Measurements from ENCODE around the gene KIF6.

Gene KIF6

GRCh38 chr6:39369987-39370386 lies 355.2 kb downstream of the KIF6 start:
- no peaks in the 10 kb centered on the region for H3K4me1 Mint-ChIP-seq

GRCh38 chr6:39367700-39368099 lies 357.5 kb downstream of the KIF6 start:
- no peak overlapping the region for H3K27ac Mint-ChIP-seq (ENCODE audit: low read depth)

More at GRCh38 chr6:39369987-39370386, 355.2 kb downstream of the KIF6 start:
- Mint-ChIP-seq H3K4me3 (no peak overlapping the region), H3K27ac (ENCODE audit: low read depth) (no peak overlapping the region), H3K27me3 (peaks cover 59% of the 10 kb centered on the region), H3K36me3 (ENCODE audit: insufficient read depth) (peaks cover 2% of the 10 kb centered on the region), H3K9me3 (no peaks in the 10 kb centered on the region)
- DNase-seq (ENCODE audit: low spot score in 2 of 2) = no peak
- no peak for ATAC-seq (replicated peaks; ENCODE audit: extremely low read depth, poor library complexity, severe bottlenecking)

GRCh38 chr6:39366931-39367618 lies 358.1 kb downstream of the KIF6 start:
- DNase-seq (ENCODE audit: low spot score in 2 of 2) (no peak), ATAC-seq (replicated peaks; ENCODE audit: extremely low read depth, poor library complexity, severe bottlenecking) (no peak)
- peaks cover 80% of the 10 kb centered on the region for H3K27me3 Mint-ChIP-seq
- H3K4me1 Mint-ChIP-seq = peaks cover 2% of the 10 kb centered on the region
- peaks cover 2% of the 10 kb centered on the region for H3K36me3 Mint-ChIP-seq (ENCODE audit: insufficient read depth)
- H3K9me3 Mint-ChIP-seq = no peaks in the 10 kb centered on the region
- H3K4me3 Mint-ChIP-seq = no peak overlapping the region
- no peak overlapping the region for H3K27ac Mint-ChIP-seq (ENCODE audit: low read depth)

More at GRCh38 chr6:39367700-39368099, 357.5 kb downstream of the KIF6 start:
- Mint-ChIP-seq H3K4me1 (no peaks in the 10 kb centered on the region), H3K36me3 (ENCODE audit: insufficient read depth) (peaks cover 2% of the 10 kb centered on the region), H3K27me3 (peaks cover 77% of the 10 kb centered on the region), H3K9me3 (no peaks in the 10 kb centered on the region), H3K4me3 (no peak overlapping the region)
- ATAC-seq (replicated peaks; ENCODE audit: extremely low read depth, poor library complexity, severe bottlenecking) (no peak), DNase-seq (ENCODE audit: low spot score in 2 of 2) (no peak)

DNA sequence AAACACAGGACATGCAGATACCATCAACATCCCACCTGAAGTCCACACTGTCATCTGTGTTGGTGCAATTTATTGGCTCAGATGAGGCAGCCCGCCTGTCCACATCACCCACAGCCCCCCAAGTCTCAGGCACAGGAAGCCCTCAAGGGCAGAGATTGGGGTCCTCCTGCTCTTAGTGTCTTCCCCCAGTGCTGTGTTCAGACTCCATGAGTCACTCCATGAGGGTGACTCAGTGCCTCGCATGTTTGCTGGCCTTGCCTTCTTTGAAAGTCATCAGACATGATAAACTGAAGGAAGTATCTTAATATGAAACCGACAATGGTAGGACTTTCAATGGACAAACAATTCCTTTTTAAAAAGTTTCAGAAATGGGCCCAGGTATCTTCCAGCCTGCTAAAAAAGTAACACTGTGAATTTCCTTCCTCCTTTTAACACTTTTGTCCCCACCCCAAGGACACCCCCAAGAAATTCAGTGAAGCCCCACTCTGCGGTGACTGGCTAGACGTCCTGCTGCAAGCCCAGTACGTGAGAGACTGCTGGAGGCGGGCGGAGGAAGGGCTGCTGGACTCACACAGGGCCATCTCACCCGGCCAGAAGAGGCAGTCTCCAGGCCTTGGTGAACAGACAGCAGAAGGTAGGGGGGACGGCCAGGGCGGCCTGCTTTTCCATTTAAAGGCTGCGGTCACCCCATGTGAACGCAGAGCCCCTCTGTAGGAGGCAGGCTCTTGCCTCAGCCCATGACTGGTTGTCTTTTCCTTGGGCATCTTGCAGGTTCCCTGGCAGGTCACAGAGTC lies 359.7 kb downstream of the KIF6 start:
- Mint-ChIP-seq H3K9me3 (no peaks in the 10 kb centered on the region), H3K4me1 (peaks cover 7% of the 10 kb centered on the region), H3K27me3 (peaks cover 76% of the 10 kb centered on the region), H3K4me3 (no peak overlapping the region), H3K36me3 (ENCODE audit: insufficient read depth) (peaks cover 2% of the 10 kb centered on the region), H3K27ac (ENCODE audit: low read depth) (no peak overlapping the region)
- DNase-seq (ENCODE audit: low spot score in 2 of 2) (no peak), ATAC-seq (replicated peaks; ENCODE audit: extremely low read depth, poor library complexity, severe bottlenecking) (no peak)

DNA sequence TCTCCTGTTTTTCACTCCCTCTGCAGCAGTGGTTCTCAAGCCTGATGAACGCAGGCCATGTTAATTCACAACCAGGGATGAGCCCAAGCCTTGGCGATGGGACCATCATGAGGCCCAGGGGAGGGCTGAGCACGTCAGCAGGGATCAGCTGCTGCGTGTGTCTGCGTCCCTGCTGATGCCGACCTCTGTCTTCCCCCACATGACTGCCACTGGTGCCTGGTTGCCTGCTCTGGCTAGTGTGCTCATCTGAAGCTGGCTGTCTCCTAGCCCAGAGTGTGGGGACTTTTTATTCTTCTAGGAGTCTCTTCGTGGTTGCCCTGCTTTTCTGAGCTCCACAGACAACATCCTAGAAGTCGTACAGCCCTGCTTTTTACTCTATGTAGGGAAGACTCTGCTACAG lies 361.9 kb downstream of the KIF6 start:
- Mint-ChIP-seq H3K36me3 (ENCODE audit: insufficient read depth) (no peaks in the 10 kb centered on the region), H3K4me3 (no peak overlapping the region), H3K27ac (ENCODE audit: low read depth) (no peak overlapping the region), H3K27me3 (peaks cover 59% of the 10 kb centered on the region), H3K4me1 (peaks cover 7% of the 10 kb centered on the region), H3K9me3 (no peaks in the 10 kb centered on the region)
- ATAC-seq (replicated peaks; ENCODE audit: extremely low read depth, poor library complexity, severe bottlenecking) (no peak), DNase-seq (ENCODE audit: low spot score in 2 of 2) (no peak)

GRCh38 chr6:39362487-39362865 lies 362.7 kb downstream of the KIF6 start:
- Mint-ChIP-seq H3K9me3 (no peaks in the 10 kb centered on the region), H3K27me3 (peaks cover 53% of the 10 kb centered on the region), H3K27ac (ENCODE audit: low read depth) (no peak overlapping the region), H3K4me3 (no peak overlapping the region), H3K36me3 (ENCODE audit: insufficient read depth) (no peaks in the 10 kb centered on the region), H3K4me1 (peaks cover 7% of the 10 kb centered on the region)
- ATAC-seq (replicated peaks; ENCODE audit: extremely low read depth, poor library complexity, severe bottlenecking) (no peak), DNase-seq (ENCODE audit: low spot score in 2 of 2) (no peak)

DNA sequence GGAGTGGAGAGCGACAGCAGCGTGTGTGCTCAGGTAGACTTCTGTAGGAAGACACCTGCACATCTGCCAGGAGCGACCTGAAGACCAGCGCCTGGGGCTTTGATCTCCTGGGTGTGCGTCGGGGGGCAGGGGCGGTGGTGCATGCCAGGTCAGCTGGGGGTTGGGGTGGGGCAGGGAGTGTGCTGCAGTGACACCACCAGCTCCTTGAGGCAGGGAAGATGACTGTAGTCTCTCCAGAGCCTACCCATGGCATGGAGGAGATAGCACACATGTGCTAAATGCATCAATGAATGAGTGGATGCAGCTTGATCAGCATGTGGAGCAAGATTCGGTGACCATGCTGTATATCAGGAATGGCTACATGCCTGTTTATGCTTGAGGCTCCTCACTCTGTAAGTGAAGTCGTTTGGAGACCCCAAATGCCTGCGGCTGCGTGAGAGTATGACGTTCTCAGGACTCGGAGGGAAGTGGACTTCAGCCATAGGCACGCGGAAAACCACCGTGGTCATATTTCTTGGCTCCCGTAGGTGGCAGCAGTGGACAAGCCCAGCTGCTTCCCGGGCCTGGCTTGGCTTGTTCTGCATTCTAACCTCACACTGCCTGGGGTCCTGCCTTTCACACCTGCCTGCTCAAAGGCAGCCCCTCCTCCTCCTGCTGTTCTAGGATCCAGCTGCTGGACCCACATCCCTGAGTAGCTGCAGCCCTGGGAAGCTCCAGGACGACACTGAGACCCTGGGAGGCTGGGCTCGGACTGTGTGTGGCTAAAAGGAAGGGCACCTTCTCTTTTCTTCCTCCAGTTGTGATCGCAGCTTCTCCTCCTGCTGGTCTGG lies 363.3 kb downstream of the KIF6 start:
- Mint-ChIP-seq H3K36me3 (ENCODE audit: insufficient read depth) (no peaks in the 10 kb centered on the region), H3K27ac (ENCODE audit: low read depth) (no peak overlapping the region), H3K9me3 (no peaks in the 10 kb centered on the region), H3K27me3 (peaks cover 47% of the 10 kb centered on the region), H3K4me3 (no peak overlapping the region), H3K4me1 (peaks cover 7% of the 10 kb centered on the region)
- DNase-seq (ENCODE audit: low spot score in 2 of 2) (peak in 1 of 2 donors; percentile 23), ATAC-seq (replicated peaks; ENCODE audit: extremely low read depth, poor library complexity, severe bottlenecking) (no peak)

DNA sequence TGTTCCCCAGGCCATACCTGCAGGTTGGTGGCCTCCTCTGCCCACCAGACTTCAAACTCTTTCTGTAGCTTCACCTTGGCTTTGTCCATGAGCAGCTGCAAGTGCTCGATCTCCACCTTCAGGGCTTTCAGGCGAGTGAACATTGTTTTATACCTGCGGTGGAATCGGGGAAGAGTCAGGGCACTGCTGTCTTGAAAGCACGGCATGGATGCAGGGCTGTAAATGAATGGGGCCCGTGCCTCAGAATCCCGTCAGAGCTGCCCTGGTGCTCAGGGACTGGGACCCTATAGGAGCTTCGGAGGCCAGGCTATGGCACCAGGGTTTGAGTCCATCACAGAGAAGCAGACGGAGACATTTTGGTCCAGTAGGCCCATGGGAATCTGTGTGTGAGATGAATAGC lies 364.8 kb downstream of the KIF6 start:
- peaks cover 7% of the 10 kb centered on the region for H3K4me1 Mint-ChIP-seq
- H3K9me3 Mint-ChIP-seq = no peaks in the 10 kb centered on the region
- H3K36me3 Mint-ChIP-seq (ENCODE audit: insufficient read depth) = no peaks in the 10 kb centered on the region
- H3K27me3 Mint-ChIP-seq = peaks cover 40% of the 10 kb centered on the region
- ATAC-seq (replicated peaks; ENCODE audit: extremely low read depth, poor library complexity, severe bottlenecking) = no peak
- no peak for DNase-seq (ENCODE audit: low spot score in 2 of 2)
- H3K27ac Mint-ChIP-seq (ENCODE audit: low read depth) = no peak overlapping the region
- no peak overlapping the region for H3K4me3 Mint-ChIP-seq

DNA sequence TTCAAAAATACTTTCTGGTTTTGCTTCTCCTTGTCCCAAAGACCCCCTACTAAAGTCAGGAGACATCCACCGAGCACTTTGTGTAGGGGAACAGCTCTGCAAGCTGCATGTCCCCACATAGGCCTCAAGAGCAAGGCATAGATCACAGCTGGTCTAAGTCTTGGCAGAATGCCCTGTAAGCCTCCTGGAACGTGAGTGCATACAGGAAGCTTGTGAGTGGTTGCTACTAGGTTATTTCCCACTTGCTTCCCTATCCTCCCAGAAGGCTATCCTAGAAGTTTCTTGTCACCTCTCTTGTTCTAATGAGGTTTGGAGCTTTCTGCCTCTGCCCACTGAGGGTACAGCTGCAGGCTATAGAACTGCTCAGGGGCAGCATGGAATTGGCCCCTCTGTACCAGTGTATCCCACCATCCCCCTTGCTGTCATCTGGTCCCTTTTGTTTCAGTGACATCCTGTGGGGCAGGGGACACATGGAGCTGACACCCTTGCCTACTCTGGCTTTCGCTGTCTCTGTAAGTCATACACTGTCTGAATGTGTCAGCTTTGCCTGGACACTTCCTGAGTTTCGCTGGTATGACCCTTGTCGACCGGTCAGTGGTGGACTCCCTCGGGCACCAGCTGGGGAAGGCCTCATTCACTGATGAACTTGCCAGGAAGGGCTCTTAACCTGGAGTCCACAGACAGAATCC lies 367.1 kb downstream of the KIF6 start:
- ATAC-seq (replicated peaks; ENCODE audit: extremely low read depth, poor library complexity, severe bottlenecking) (no peak), DNase-seq (ENCODE audit: low spot score in 2 of 2) (no peak)
- Mint-ChIP-seq H3K27ac (ENCODE audit: low read depth) (no peak overlapping the region), H3K36me3 (ENCODE audit: insufficient read depth) (no peaks in the 10 kb centered on the region), H3K27me3 (peaks cover 34% of the 10 kb centered on the region), H3K9me3 (no peaks in the 10 kb centered on the region), H3K4me3 (no peak overlapping the region), H3K4me1 (peaks cover 7% of the 10 kb centered on the region)

DNA sequence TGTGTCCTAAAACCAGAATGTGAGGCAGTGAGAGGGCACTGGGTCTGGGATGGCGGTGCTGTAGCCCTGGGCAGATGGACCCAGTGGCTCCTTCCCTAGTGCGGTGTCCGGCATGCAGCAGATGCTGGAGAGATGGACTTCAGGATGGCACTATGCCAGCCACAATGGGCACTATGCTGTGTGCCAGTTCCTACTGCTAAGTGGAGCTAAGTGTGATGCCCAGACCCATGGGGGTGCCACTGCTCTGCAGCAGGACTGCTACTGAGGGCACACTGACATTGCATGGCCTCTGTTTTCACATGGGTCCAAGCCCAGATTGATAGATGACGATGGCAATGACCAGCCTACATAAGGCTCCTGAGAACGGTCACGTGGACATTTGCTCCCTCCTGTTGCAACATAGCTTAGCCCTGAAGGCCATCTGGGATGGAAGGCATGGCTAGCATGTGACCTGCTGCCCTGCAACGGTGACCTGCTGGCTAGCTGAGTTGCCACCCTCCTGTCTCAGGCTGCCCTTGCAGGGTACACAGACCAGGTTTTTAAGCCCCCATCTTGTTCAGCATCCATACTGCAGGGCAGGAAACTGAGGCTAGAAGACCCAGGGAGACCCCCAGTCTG lies 371.4 kb downstream of the KIF6 start:
- Mint-ChIP-seq H3K4me3 (no peak overlapping the region), H3K4me1 (no peaks in the 10 kb centered on the region), H3K9me3 (no peaks in the 10 kb centered on the region), H3K27ac (ENCODE audit: low read depth) (no peak overlapping the region), H3K36me3 (ENCODE audit: insufficient read depth) (no peaks in the 10 kb centered on the region), H3K27me3 (peaks cover 13% of the 10 kb centered on the region)
- DNase-seq (ENCODE audit: low spot score in 2 of 2) (no peak), ATAC-seq (replicated peaks; ENCODE audit: extremely low read depth, poor library complexity, severe bottlenecking) (no peak)

DNA sequence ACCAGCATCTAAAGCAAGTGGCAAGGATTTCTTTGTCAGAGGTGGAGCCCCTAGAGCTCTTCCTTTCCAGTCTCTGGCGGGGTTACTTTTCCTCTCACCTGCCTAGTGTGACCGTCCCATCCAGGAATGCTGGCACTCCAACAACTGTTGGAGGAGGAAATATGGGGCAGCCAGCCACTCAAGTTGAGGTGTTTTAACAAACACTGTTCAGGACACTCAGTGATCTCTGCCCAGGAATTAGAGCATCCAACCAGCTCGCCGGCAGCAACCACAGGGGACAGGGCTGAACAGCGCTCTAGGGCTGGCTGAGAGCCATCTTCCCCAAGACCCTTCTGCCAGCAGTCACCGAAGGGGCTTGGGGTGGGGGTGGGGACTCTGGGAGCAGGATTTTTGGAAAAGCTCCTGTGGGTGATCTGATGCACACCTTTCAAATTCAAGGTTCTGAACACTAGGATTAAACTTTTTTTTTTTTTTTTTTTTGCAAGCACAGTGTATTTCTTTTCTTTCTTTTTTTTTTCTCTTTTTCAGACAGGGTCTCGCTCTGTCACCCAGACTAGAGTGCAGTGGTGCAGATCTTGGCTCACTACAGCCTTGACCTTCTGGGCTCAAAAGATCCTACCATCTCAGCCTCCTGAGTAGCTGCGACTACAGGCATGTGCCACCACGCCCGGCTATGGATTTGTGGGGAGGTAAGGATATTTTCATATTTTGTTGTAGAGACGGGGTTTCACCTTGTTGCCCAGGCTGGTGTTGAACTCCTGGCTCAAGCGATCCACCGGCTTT lies 374.3 kb downstream of the KIF6 start:
- Mint-ChIP-seq H3K27me3 (peaks cover 24% of the 10 kb centered on the region), H3K27ac (ENCODE audit: low read depth) (no peak overlapping the region), H3K4me3 (no peak overlapping the region), H3K36me3 (ENCODE audit: insufficient read depth) (no peaks in the 10 kb centered on the region), H3K4me1 (no peaks in the 10 kb centered on the region), H3K9me3 (no peaks in the 10 kb centered on the region)
- DNase-seq (ENCODE audit: low spot score in 2 of 2) (no peak), ATAC-seq (replicated peaks; ENCODE audit: extremely low read depth, poor library complexity, severe bottlenecking) (no peak)
